ENCODE data around the gene ALDH3B1. TPM values are rescaled to one million over a fixed set of nuclear protein-coding genes. Genes with fewer than 3 reads are reported as not detected.

The ALDH3B1 gene
- total RNA-seq, 1 experiment from 2014 or later, result 104 TPM

DNA sequence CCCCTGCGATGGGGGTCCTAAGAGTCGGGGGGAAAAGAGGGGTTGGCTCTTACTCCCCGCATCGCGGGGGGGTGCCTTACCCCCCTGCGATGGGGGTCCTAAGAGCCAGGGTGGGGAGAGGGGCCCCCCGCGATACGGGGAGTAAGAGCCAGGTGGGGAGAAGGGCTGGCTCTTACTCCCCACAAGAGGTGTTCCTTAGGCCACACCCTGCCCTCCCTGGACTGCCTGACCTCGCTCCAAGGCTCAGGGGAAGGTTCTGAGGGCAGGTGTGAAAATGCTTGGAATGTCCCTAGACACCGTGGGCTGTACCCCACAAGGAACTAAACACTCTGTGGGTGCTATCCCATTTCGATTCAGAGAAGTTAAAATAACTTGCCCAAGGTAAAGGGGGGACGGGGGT is 14.1 kb upstream of the ALDH3B1 start:
- H3F3A ChIP-seq (ENCODE audit: insufficient read depth, low read depth), result peaks cover 24% of the 10 kb centered on the region; the same call in 1 of the 2 replicates
- H4K20me1 ChIP-seq (ENCODE audit: insufficient read depth), result no peaks in the 10 kb centered on the region; the same call in 1 of the 2 replicates
- ChIA-PET CTCF (no interaction called here), POLR2A (ENCODE audit: unreplicated experiment) (no interaction called here)
- DNase-seq, result no peak
- no peaks in the 10 kb centered on the region for H3K27me3 ChIP-seq (ENCODE audit: insufficient read depth, low read depth)
- no peak overlapping the region for H3K4me3 ChIP-seq
- no peak overlapping the region for H3K27ac ChIP-seq
- H3K4me2 ChIP-seq, result no peak overlapping the region
- no peaks in the 10 kb centered on the region for H3K36me3 ChIP-seq (ENCODE audit: low read depth)
- intact Hi-C loops (cut with micrococcal nuclease; ENCODE audit: unreplicated experiment), result no loop called here
- no peak for TF ChIP-seq EZH2 (IDR thresholded peaks at IDR 0.05; ENCODE audit: low read depth)
- TF ChIP-seq, protein P1, sequence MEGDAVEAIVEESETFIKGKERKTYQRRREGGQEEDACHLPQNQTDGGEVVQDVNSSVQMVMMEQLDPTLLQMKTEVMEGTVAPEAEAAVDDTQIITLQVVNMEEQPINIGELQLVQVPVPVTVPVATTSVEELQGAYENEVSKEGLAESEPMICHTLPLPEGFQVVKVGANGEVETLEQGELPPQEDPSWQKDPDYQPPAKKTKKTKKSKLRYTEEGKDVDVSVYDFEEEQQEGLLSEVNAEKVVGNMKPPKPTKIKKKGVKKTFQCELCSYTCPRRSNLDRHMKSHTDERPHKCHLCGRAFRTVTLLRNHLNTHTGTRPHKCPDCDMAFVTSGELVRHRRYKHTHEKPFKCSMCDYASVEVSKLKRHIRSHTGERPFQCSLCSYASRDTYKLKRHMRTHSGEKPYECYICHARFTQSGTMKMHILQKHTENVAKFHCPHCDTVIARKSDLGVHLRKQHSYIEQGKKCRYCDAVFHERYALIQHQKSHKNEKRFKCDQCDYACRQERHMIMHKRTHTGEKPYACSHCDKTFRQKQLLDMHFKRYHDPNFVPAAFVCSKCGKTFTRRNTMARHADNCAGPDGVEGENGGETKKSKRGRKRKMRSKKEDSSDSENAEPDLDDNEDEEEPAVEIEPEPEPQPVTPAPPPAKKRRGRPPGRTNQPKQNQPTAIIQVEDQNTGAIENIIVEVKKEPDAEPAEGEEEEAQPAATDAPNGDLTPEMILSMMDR (conservative IDR thresholded peaks at IDR 0.05), result no peak
- H3K9me3 ChIP-seq (ENCODE audit: insufficient read depth, low read depth), result no peaks in the 10 kb centered on the region
- no peaks in the 10 kb centered on the region for H3K9me2 ChIP-seq (ENCODE audit: insufficient read depth)
- no peaks in the 10 kb centered on the region for H3K4me1 ChIP-seq (replicated peaks; ENCODE audit: insufficient read depth)
- BruUV-seq (replicated peaks), result no TSS peak
- no peak overlapping the region for H2AFZ ChIP-seq
- no peaks in the 10 kb centered on the region for H3K79me2 ChIP-seq (ENCODE audit: low read depth)

DNA sequence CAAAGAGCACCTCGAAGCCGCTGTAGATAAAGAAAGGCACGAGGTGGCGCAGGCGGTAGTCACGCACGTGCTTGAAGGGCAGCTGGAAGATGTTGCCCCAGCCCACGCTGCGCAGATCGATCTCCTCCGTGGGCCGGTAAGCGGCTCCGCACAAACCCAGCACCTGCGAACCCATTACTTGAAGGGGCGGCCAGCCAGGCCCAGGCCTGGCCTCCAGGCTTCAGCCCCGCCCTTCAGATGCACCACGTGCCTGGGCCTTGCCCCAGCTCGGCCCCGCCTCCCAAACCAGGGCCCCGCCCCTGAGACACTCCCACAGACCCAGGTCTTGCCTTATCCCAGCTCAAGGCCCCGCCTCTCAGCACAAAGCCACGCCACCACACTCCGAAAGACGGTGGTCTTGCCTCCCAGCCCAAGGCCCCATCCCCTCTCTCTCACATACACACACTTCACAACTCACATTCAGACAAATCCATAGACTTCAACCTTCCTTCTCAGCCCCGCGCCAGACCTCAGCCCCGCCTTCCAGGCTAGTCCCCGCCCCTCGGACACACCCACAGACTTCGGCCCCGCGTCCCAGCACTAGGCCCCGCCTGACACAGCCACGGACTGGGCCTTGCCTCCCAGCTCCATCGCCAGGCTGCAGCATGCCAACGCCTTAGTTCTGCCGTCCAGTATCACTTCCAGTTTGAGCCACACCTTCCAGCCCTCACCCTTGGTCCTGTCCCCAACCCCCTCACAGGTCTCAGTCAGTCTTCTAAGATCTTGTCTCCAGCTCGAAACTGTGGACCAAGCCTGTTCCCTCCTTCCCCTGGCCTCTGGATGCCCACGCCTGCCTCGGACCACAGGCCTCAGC is 13.3 kb upstream of the ALDH3B1 start:
- H3K4me3 ChIP-seq, result no peak overlapping the region
- ChIA-PET POLR2A (ENCODE audit: unreplicated experiment) (no interaction called here), CTCF (no interaction called here)
- H3K9me2 ChIP-seq (ENCODE audit: insufficient read depth), result no peaks in the 10 kb centered on the region
- H3K79me2 ChIP-seq (ENCODE audit: low read depth), result no peaks in the 10 kb centered on the region
- H3F3A ChIP-seq (ENCODE audit: insufficient read depth, low read depth), result peaks cover 27% of the 10 kb centered on the region; the same call in 1 of the 2 replicates
- BruUV-seq (replicated peaks), result no TSS peak
- no peak overlapping the region for H2AFZ ChIP-seq
- H3K4me1 ChIP-seq (replicated peaks; ENCODE audit: insufficient read depth), result no peaks in the 10 kb centered on the region
- no peaks in the 10 kb centered on the region for H3K27me3 ChIP-seq (ENCODE audit: insufficient read depth, low read depth)
- no peaks in the 10 kb centered on the region for H3K36me3 ChIP-seq (ENCODE audit: low read depth)
- DNase-seq, result peak in 1 of 2 experiments; percentile 61
- no peaks in the 10 kb centered on the region; the same call in 1 of the 2 replicates for H4K20me1 ChIP-seq (ENCODE audit: insufficient read depth)
- no peak for TF ChIP-seq EZH2 (IDR thresholded peaks at IDR 0.05; ENCODE audit: low read depth)
- TF ChIP-seq, protein P1 (conservative IDR thresholded peaks at IDR 0.05), result no peak
- peak overlapping the region; percentile 17 for H3K4me2 ChIP-seq
- intact Hi-C loops (cut with micrococcal nuclease; ENCODE audit: unreplicated experiment), result no loop called here
- H3K27ac ChIP-seq, result no peak overlapping the region
- no peaks in the 10 kb centered on the region for H3K9me3 ChIP-seq (ENCODE audit: insufficient read depth, low read depth)

DNA sequence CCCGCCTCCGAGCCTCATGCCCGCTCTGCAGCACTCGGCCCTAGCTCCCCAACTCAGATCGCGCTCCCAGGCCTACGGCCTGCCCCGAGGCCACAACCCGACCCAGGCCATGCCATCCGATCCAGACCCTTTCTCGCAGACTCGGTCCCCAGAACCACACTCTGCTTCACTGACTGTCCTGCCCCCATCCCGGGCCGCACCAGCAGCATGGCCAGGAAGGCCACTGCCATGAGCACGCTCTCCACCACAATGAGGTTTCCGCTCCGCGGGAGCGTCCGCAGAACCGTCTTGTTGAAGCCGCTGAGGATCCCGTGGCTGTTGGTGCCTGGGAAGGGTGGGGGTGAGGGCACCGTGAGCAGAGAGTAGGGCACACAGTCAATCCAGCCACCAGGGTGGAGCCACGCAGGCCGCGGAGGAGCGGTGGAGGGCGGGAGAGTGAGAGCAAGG is 12.6 kb upstream of the ALDH3B1 start:
- Histone ChIP-seq H3K27ac (no peak overlapping the region), H2AFZ (no peak overlapping the region), H4K20me1 (ENCODE audit: insufficient read depth) (no peaks in the 10 kb centered on the region; the same call in 1 of the 2 replicates), H3K9me2 (ENCODE audit: insufficient read depth) (no peaks in the 10 kb centered on the region), H3K27me3 (ENCODE audit: insufficient read depth, low read depth) (no peaks in the 10 kb centered on the region), H3K4me3 (no peak overlapping the region), H3K9me3 (ENCODE audit: insufficient read depth, low read depth) (no peaks in the 10 kb centered on the region), H3K79me2 (ENCODE audit: low read depth) (no peaks in the 10 kb centered on the region), H3K36me3 (ENCODE audit: low read depth) (no peaks in the 10 kb centered on the region), H3K4me1 (replicated peaks; ENCODE audit: insufficient read depth) (no peaks in the 10 kb centered on the region), H3F3A (ENCODE audit: insufficient read depth, low read depth) (peaks cover 32% of the 10 kb centered on the region), H3K4me2 (no peak overlapping the region)
- POLR2A ChIA-PET (ENCODE audit: unreplicated experiment), result no interaction called here
- CTCF ChIA-PET, result no interaction called here
- intact Hi-C loops (cut with micrococcal nuclease; ENCODE audit: unreplicated experiment), result no loop called here
- BruUV-seq (replicated peaks), result no TSS peak
- DNase-seq, result no peak
- no peak for TF ChIP-seq EZH2 (IDR thresholded peaks at IDR 0.05; ENCODE audit: low read depth)
- TF ChIP-seq, protein P1 (conservative IDR thresholded peaks at IDR 0.05), result no peak
